ENCODE data around the gene NINJ2.

DNA sequence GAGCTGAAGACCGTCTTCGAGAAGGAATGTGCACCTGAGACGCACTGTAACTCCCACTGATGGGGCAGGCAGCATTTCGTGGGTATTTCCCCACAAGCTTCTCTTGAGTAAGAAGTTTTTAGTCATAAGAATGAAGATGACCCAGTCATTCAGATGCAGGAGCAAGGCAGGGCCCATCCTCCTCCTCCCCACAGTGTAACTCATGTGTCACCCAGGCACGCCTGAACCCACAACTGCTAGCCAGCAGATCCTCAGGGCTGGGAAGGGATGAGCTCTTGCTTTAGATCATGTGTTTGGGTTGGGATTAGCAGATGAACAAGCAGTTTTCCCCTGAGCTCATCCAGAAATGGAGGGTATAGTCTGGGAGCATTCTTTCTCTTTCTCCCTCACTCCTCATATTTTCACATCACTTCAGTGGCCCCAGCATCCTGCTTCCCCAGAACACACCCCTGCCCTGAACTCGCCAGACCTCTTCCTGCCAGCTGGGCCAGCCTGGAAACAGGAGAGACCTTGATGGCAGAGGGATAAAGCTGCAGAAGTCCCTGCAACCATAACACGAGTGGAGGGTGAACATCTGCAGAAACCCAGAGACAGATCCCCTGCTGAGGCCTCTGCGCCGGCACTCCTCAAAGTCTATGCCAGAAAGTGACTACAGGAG lies 130.2 kb downstream of the NINJ2 start:
- no peak for TF ChIP-seq CTCF (conservative IDR thresholded peaks at IDR 0.05)
- no peak for TF ChIP-seq ZFX (IDR thresholded peaks at IDR 0.05)
